Suprapubic skin (tissue), 4 donors: ENCODE data around the gene ADAMTS19.

Source experiments
- POLR2A ChIP-seq, 2 donors: fragments of 450-650 bp; IDR thresholded peaks; one replicate each; pipeline ENCODE4 v1.6.1; 2017; ENCODE audit warnings: antibody characterized with exemption in 2 of 2, mild to moderate bottlenecking in 2 of 2, moderate library complexity in 2 of 2
- POLR2AphosphoS5 ChIP-seq, 3 donors: sonication (generic); formaldehyde crosslinking; IDR thresholded peaks; one replicate each; pipeline ENCODE4 v1.6.1; 2017; ENCODE audit warnings: antibody characterized with exemption in 3 of 3
- TF ChIP-seq, protein P1 (sequence below), 2 donors: fragments of 200-600 bp in 1 of 2; fragments of 450-650 bp in 1 of 2; sonication (generic) in 1 of 2; IDR thresholded peaks; one replicate each; pipeline ENCODE4 v1.5.1; 2016 to 2019; ENCODE audit warnings: antibody characterized with exemption in 2 of 2, mild to moderate bottlenecking in 1 of 2, moderate library complexity in 1 of 2

DNA sequence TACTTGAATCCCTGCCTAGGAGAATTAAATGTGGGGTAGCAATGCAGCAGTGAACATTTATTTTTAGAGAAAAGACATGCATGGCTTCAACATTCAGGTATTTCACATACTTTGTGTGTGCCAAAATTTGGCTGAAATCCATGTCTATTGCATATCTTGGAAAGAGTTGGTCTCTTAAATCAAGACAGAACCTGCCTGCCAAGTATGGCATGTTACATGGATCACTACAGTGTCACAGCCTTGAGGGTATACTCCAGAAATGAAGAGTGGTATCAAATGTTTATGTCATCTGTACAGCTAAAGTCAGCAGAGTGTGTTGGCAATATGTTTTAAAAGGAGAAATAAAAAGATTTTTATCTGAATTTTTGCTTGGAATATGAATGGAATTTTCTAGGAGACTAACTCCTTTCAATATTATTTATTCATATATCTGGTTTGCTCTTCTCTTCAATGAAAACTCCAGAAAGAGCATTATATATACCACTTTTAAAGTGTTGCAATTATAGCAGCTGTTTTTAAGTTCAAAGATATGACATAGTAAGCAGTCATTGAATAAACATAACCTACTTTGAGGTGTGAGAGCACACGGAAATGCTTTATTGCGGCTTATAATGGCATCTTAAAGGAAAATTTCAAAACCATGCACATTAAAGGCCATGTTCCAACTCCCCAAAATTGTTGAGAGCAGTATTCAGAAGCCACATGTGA lies 192.4 kb downstream of the ADAMTS19 start:
- TF ChIP-seq, protein P1, sequence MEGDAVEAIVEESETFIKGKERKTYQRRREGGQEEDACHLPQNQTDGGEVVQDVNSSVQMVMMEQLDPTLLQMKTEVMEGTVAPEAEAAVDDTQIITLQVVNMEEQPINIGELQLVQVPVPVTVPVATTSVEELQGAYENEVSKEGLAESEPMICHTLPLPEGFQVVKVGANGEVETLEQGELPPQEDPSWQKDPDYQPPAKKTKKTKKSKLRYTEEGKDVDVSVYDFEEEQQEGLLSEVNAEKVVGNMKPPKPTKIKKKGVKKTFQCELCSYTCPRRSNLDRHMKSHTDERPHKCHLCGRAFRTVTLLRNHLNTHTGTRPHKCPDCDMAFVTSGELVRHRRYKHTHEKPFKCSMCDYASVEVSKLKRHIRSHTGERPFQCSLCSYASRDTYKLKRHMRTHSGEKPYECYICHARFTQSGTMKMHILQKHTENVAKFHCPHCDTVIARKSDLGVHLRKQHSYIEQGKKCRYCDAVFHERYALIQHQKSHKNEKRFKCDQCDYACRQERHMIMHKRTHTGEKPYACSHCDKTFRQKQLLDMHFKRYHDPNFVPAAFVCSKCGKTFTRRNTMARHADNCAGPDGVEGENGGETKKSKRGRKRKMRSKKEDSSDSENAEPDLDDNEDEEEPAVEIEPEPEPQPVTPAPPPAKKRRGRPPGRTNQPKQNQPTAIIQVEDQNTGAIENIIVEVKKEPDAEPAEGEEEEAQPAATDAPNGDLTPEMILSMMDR (IDR thresholded peaks at IDR 0.05) = no peak
- TF ChIP-seq POLR2A (IDR thresholded peaks at IDR 0.05) = no peak
- no peak for TF ChIP-seq POLR2AphosphoS5 (IDR thresholded peaks at IDR 0.05)
